WTC11 (cell line): ENCODE measurements around the gene AKR1B15. TPM values are rescaled to one million over a fixed set of nuclear protein-coding genes. Genes with fewer than 3 reads are reported as not detected.

Experiments
- ATAC-seq: fragments of 200-7000 bp; cut with Tn5 transposase; 2 replicates; pipeline ENCODE4 v1.10.0; 2021; ENCODE audit warnings: mild to moderate bottlenecking, moderate library complexity
- CTCF ChIA-PET: fragments of 300-600 bp; sonication (Branson Sonifier 250); formaldehyde crosslinking; loops from one replicate; lab custom pipeline; 2021; ENCODE audit warnings: antibody characterized with exemption; lab: Charles Lee
- POLR2A ChIA-PET: fragments of 350-600 bp; sonication (Branson Sonifier 250); formaldehyde crosslinking; loops from one replicate; lab custom pipeline; 2021; ENCODE audit warnings: antibody characterized with exemption; lab: Charles Lee
- DNase-seq: peaks from one replicate; pipeline ENCODE4 v3.0.0; 2021; ENCODE audit warnings: low spot score
- H3K27ac Mint-ChIP-seq: 2 replicates; pipeline ENCODE4 v1.8.0; 2021; ENCODE audit warnings: mixed read lengths
- H3K27me3 Mint-ChIP-seq: 2 replicates; pipeline ENCODE4 v1.8.0; 2021; ENCODE audit warnings: low read depth, mild to moderate bottlenecking, moderate library complexity, mixed read lengths
- H3K36me3 Mint-ChIP-seq: 2 replicates; pipeline ENCODE4 v1.8.0; 2021; ENCODE audit warnings: mixed read lengths
- H3K4me1 Mint-ChIP-seq: 2 replicates; pipeline ENCODE4 v1.8.0; 2022; ENCODE audit warnings: mixed read lengths
- H3K4me3 Mint-ChIP-seq: 2 replicates; pipeline ENCODE4 v1.8.0; 2021; ENCODE audit warnings: mild to moderate bottlenecking, moderate library complexity, mixed read lengths
- H3K9me3 Mint-ChIP-seq: 2 replicates; pipeline ENCODE4 v1.8.0; 2021; ENCODE audit warnings: mixed read lengths
- ARID4B ChIP-seq: sonication (generic); formaldehyde crosslinking; IDR thresholded peaks from 2 replicates; pipeline ENCODE4 v1.8.0; 2023; ENCODE audit warnings: missing genetic modification reagents, mild to moderate bottlenecking, borderline replicate concordance
- E2F1 ChIP-seq: sonication (generic); formaldehyde crosslinking; IDR thresholded peaks from 2 replicates; pipeline ENCODE4 v1.8.0; 2022; ENCODE audit warnings: mild to moderate bottlenecking, missing genetic modification reagents
- E2F4 ChIP-seq: sonication (generic); formaldehyde crosslinking; IDR thresholded peaks from 2 replicates; pipeline ENCODE4 v1.8.1; 2022; ENCODE audit warnings: low read depth, mild to moderate bottlenecking, moderate library complexity, missing genetic modification reagents, borderline replicate concordance
- E2F5 ChIP-seq: sonication (generic); formaldehyde crosslinking; IDR thresholded peaks from 2 replicates; pipeline ENCODE4 v1.8.1; 2022; ENCODE audit warnings: mild to moderate bottlenecking, moderate library complexity, missing genetic modification reagents
- EMX1 ChIP-seq: fragments of 250-450 bp; sonication (Bioruptor Pico); IDR thresholded peaks from 2 replicates; pipeline ENCODE4 v1.8.0; 2021; ENCODE audit warnings: mild to moderate bottlenecking
- ERG ChIP-seq: fragments of 250-450 bp; sonication (Bioruptor Pico); IDR thresholded peaks from 2 replicates; pipeline ENCODE4 v1.8.0; 2021; ENCODE audit warnings: mild to moderate bottlenecking
- FOXK1 ChIP-seq: sonication (generic); formaldehyde crosslinking; IDR thresholded peaks from 2 replicates; pipeline ENCODE4 v1.8.0; 2022; ENCODE audit warnings: mild to moderate bottlenecking, moderate library complexity, missing genetic modification reagents
- FOXP1 ChIP-seq: sonication (generic); formaldehyde crosslinking; IDR thresholded peaks from 2 replicates; pipeline ENCODE4 v1.8.0; 2022; ENCODE audit warnings: missing genetic modification reagents, mild to moderate bottlenecking, moderate library complexity, borderline replicate concordance
- HMGXB4 ChIP-seq: sonication (generic); formaldehyde crosslinking; IDR thresholded peaks from 2 replicates; pipeline ENCODE4 v1.8.1; 2023; ENCODE audit warnings: mild to moderate bottlenecking, moderate library complexity, missing genetic modification reagents
- IRF2 ChIP-seq: sonication (generic); formaldehyde crosslinking; IDR thresholded peaks from 2 replicates; pipeline ENCODE4 v1.8.0; 2022; ENCODE audit warnings: low read depth, missing genetic modification reagents, borderline replicate concordance
- MAX ChIP-seq: sonication (generic); formaldehyde crosslinking; IDR thresholded peaks from 2 replicates; pipeline ENCODE4 v1.8.0; 2022; ENCODE audit warnings: mild to moderate bottlenecking, missing genetic modification reagents
- PRRX2 ChIP-seq: fragments of 250-450 bp; sonication (Bioruptor Pico); IDR thresholded peaks from 2 replicates; pipeline ENCODE4 v1.8.0; 2021; ENCODE audit warnings: mild to moderate bottlenecking
- SOX15 ChIP-seq: fragments of 250-450 bp; sonication (Bioruptor Pico); IDR thresholded peaks from 2 replicates; pipeline ENCODE4 v1.9.0; 2021; ENCODE audit warnings: mild to moderate bottlenecking
- TP53 ChIP-seq: sonication (generic); formaldehyde crosslinking; IDR thresholded peaks from 2 replicates; pipeline ENCODE4 v1.8.1; 2023; ENCODE audit warnings: mild to moderate bottlenecking, missing genetic modification reagents
- USF1 ChIP-seq: sonication (generic); formaldehyde crosslinking; IDR thresholded peaks from 2 replicates; pipeline ENCODE4 v1.8.0; 2022; ENCODE audit warnings: mild to moderate bottlenecking, missing genetic modification reagents
- ZNF232 ChIP-seq: sonication (generic); formaldehyde crosslinking; IDR thresholded peaks from 2 replicates; pipeline ENCODE4 v1.8.0; 2022; ENCODE audit warnings: mild to moderate bottlenecking, missing genetic modification reagents
- ZNF416 ChIP-seq: fragments of 250-450 bp; sonication (Bioruptor Pico); IDR thresholded peaks from 2 replicates; pipeline ENCODE4 v1.9.0; 2021; ENCODE audit warnings: mild to moderate bottlenecking, inconsistent platforms
- total RNA-seq: library from RNA; stranded (reverse); gene quantifications from 3 replicates; pipeline ENCODE4 v1.2.3, GENCODE V29; 2021

Gene AKR1B15
- total RNA-seq, 1 experiment from 2014 or later, result not detected

- no peaks in the 10 kb centered on the region for H3K36me3 Mint-ChIP-seq
- H3K9me3 Mint-ChIP-seq, result no peaks in the 10 kb centered on the region
- H3K27ac Mint-ChIP-seq, result no peak overlapping the region
- ATAC-seq (no peak), DNase-seq (no peak)
- TF ChIP-seq TP53 (CRISPR knock-in tag), result no peak
- TF ChIP-seq ERG (CRISPR knock-in tag), result no peak
- no peak for TF ChIP-seq USF1 (CRISPR knock-in tag)
- ChIA-PET CTCF (interaction anchor here (0.9 to 3.2 kb wide), 9 partner anchors 9 to 162 kb away, joined by 3 to 26 read pairs (median 4); no protein-coding TSS in a partner anchor), POLR2A (no interaction called here)
- no peaks in the 10 kb centered on the region; the same call in 1 of the 2 replicates for H3K27me3 Mint-ChIP-seq
- H3K4me1 Mint-ChIP-seq, result peaks cover 4% of the 10 kb centered on the region
- no peak overlapping the region for H3K4me3 Mint-ChIP-seq
Observed at GRCh38 chr7:134554417-134554966, 5.6 kb downstream of the AKR1B15 start.

GRCh38 chr7:134557391-134557790 lies 8.5 kb downstream of the AKR1B15 start:
- Mint-ChIP-seq H3K27me3 (no peaks in the 10 kb centered on the region), H3K9me3 (peaks cover 7% of the 10 kb centered on the region)
- POLR2A ChIA-PET, result no interaction called here

More at GRCh38 chr7:134557391-134557790, 8.5 kb downstream of the AKR1B15 start:
- TF ChIP-seq E2F5, result no peak
- TF ChIP-seq ZNF416 (CRISPR knock-in tag), result no peak
- no peak for TF ChIP-seq E2F1 (CRISPR knock-in tag)
- TF ChIP-seq FOXK1 (CRISPR knock-in tag), result no peak
- no peak for TF ChIP-seq IRF2
- no peak for TF ChIP-seq EMX1 (CRISPR knock-in tag)
- TF ChIP-seq ARID4B, result no peak
- no peak for TF ChIP-seq TP53 (CRISPR knock-in tag)
- TF ChIP-seq ZNF232 (CRISPR knock-in tag), result no peak
- TF ChIP-seq E2F4 (CRISPR knock-in tag), result no peak
- no peak for TF ChIP-seq FOXP1 (CRISPR knock-in tag)
- no peak for TF ChIP-seq SOX15 (CRISPR knock-in tag)
- TF ChIP-seq PRRX2, result no peak
- no peak for TF ChIP-seq HMGXB4 (CRISPR knock-in tag)
- no peak for TF ChIP-seq MAX (CRISPR knock-in tag)
- H3K36me3 Mint-ChIP-seq, result no peaks in the 10 kb centered on the region
- H3K27ac Mint-ChIP-seq, result no peak overlapping the region
- H3K4me3 Mint-ChIP-seq, result no peak overlapping the region
- no peak for DNase-seq
- H3K4me1 Mint-ChIP-seq, result peaks cover 4% of the 10 kb centered on the region
- CTCF ChIA-PET, result interaction anchor here (2.0 kb wide), 1 partner anchor 10 kb away, joined by 15 read pairs; no protein-coding TSS in a partner anchor
- ATAC-seq, result no peak
